ENCODE measurements around the gene OR52D1. TPM values are rescaled to one million over a fixed set of nuclear protein-coding genes. Genes with fewer than 3 reads are reported as not detected.

The OR52D1 gene
- not detected in 2 replicates for total RNA-seq (2021)
- long read RNA-seq, result 0 reads

DNA sequence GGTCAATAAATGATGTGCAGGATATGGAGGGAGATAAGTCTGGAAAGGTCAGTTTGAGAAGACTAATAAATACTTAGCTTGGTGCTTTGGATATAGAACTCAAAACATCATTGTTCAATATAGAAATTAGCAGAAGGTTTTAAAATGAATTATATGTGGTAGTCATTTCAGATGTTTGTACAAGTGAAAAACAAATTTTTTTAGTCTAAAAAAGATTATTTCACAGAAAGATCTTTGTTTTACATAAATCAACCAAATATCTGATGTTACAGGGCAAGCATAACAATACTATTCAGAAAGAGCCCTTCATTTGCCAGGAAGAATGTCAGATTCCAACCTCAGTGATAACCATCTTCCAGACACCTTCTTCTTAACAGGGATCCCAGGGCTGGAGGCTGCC is at the start of gene OR52D1:
Gene OR52D1, plus strand, starts transcription at position 301 of the 400 bp plus-strand sequence. Its CDS starts 22 bp downstream, at position 323.
- Histone ChIP-seq H3K27ac (ENCODE audit: insufficient read length, low read depth, low read length) (no peak within 1 kb of the TSS), H4K91ac (ENCODE audit: insufficient read length, low read depth, low read length) (no peak within 1 kb of the TSS), H2BK15ac (ENCODE audit: low read depth, low read length) (no peak within 1 kb of the TSS), H3K79me1 (ENCODE audit: insufficient read depth, low read depth, low read length, poor library complexity, severe bottlenecking) (no peaks in the 10 kb centered on the region), H4K20me1 (ENCODE audit: control insufficient read depth, insufficient read depth, insufficient read length) (no peaks in the 10 kb centered on the region), H3K79me2 (ENCODE audit: insufficient read depth, low read length) (no peaks in the 10 kb centered on the region), H2BK20ac (ENCODE audit: low read depth, low read length, poor library complexity, severe bottlenecking) (no peak within 1 kb of the TSS), H3K4me1 (ENCODE audit: insufficient read depth, low read length) (no peaks in the 10 kb centered on the region), H3K56ac (ENCODE audit: insufficient read length, low read depth, low read length) (no peak within 1 kb of the TSS), H3K9ac (ENCODE audit: extremely low read depth, insufficient read length, low read length) (no peak within 1 kb of the TSS), H3K9me3 (ENCODE audit: control insufficient read depth, low read depth, low read length) (no peaks in the 10 kb centered on the region), H3K14ac (ENCODE audit: insufficient read depth, low read length) (no peak within 1 kb of the TSS), H2AFZ (ENCODE audit: low read length) (no peak within 1 kb of the TSS), H4K5ac (ENCODE audit: insufficient read length, low read depth, low read length) (no peak within 1 kb of the TSS), H2AK5ac (ENCODE audit: insufficient read length, low read length) (no peak within 1 kb of the TSS), H3K18ac (ENCODE audit: insufficient read length, low read depth, low read length) (no peak within 1 kb of the TSS), H4K8ac (replicated peaks; ENCODE audit: insufficient read length, low read depth, low read length) (no peak within 1 kb of the TSS), H2BK12ac (ENCODE audit: insufficient read length, low read depth, low read length) (no peak within 1 kb of the TSS), H2BK5ac (ENCODE audit: insufficient read length, low read length) (no peak within 1 kb of the TSS), H3K27me3 (ENCODE audit: insufficient read depth, low read length) (no peaks in the 10 kb centered on the region), H3K23ac (ENCODE audit: insufficient read length, low read depth, low read length) (no peak within 1 kb of the TSS), H2BK120ac (ENCODE audit: low read depth, low read length, poor library complexity, severe bottlenecking) (no peak within 1 kb of the TSS), H3K4me2 (ENCODE audit: insufficient read depth, insufficient read length, low read length) (no peak within 1 kb of the TSS), H3K4ac (ENCODE audit: low read depth, low read length) (no peak within 1 kb of the TSS), H3K23me2 (ENCODE audit: insufficient read length, low read depth, low read length, poor library complexity, severe bottlenecking) (no peaks in the 10 kb centered on the region), H3T11ph (ENCODE audit: low read length) (no peak within 1 kb of the TSS)
- no peak for DNase-seq
- Mint-ChIP-seq H3K27ac (no peak within 1 kb of the TSS), H3K27me3 (ENCODE audit: low read depth) (no peaks in the 10 kb centered on the region), H3K4me1 (peaks cover 0 to 3% of the 10 kb centered on the region in 2 experiments; a peak in 1 of 4 replicates), H3K9me3 (no peaks in the 10 kb centered on the region), H3K36me3 (ENCODE audit: insufficient read depth in 1 of 3, low read depth in 3 of 3) (no peaks in the 10 kb centered on the region), H3K4me3 (no peak within 1 kb of the TSS)
- TF ChIP-seq, protein P1, sequence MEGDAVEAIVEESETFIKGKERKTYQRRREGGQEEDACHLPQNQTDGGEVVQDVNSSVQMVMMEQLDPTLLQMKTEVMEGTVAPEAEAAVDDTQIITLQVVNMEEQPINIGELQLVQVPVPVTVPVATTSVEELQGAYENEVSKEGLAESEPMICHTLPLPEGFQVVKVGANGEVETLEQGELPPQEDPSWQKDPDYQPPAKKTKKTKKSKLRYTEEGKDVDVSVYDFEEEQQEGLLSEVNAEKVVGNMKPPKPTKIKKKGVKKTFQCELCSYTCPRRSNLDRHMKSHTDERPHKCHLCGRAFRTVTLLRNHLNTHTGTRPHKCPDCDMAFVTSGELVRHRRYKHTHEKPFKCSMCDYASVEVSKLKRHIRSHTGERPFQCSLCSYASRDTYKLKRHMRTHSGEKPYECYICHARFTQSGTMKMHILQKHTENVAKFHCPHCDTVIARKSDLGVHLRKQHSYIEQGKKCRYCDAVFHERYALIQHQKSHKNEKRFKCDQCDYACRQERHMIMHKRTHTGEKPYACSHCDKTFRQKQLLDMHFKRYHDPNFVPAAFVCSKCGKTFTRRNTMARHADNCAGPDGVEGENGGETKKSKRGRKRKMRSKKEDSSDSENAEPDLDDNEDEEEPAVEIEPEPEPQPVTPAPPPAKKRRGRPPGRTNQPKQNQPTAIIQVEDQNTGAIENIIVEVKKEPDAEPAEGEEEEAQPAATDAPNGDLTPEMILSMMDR (conservative IDR thresholded peaks at IDR 0.05), result no peak
